GM21360 (cell line): ENCODE measurements around the gene IGF2R.
"Not testable (repeated sequence)": the region's sequence is repeated elsewhere in the genome, so short reads cannot be mapped to it uniquely, and the experiment has no call there.

Source experiments
- ATAC-seq: cut with Tn5 transposase; IDR thresholded peaks from one replicate; pipeline ENCODE4 v1.9.1; 2021; ENCODE audit warnings: mild to moderate bottlenecking, moderate library complexity; ENCODE audit not compliant: unreplicated experiment

The IGF2R gene

GRCh38 chr6:160114536-160114935 is 145.7 kb downstream of the IGF2R start:
- not testable (repeated sequence) for ATAC-seq

- ATAC-seq = no peak
Measured at GRCh38 chr6:160115421-160115820, 146.5 kb downstream of the IGF2R start.

- no peak for ATAC-seq
Measured at GRCh38 chr6:160116411-160116810, 147.5 kb downstream of the IGF2R start.

GRCh38 chr6:160117137-160117536 is 148.3 kb downstream of the IGF2R start:
- no peak for ATAC-seq

GRCh38 chr6:160118620-160119229 is 149.8 kb downstream of the IGF2R start:
- no peak for ATAC-seq

GRCh38 chr6:160120087-160120486 is 151.2 kb downstream of the IGF2R start:
- ATAC-seq = no peak

GRCh38 chr6:160121558-160121957 is 152.7 kb downstream of the IGF2R start, which contains the start of gene SLC22A1:
Gene SLC22A1 (plus strand): TSS chr6:160121815. CDS start chr6:160121936, 121 bp downstream.
- no peak for ATAC-seq

- no peak for ATAC-seq
Measured at GRCh38 chr6:160121981-160122380, 153.1 kb downstream of the IGF2R start.

GRCh38 chr6:160122744-160123143 is 153.9 kb downstream of the IGF2R start:
- ATAC-seq = no peak

- ATAC-seq = no peak
Measured at GRCh38 chr6:160124007-160124406, 155.1 kb downstream of the IGF2R start.

GRCh38 chr6:160124605-160125004 is 155.7 kb downstream of the IGF2R start:
- no peak for ATAC-seq

- not testable (repeated sequence) for ATAC-seq
Measured at GRCh38 chr6:160125105-160125504, 156.2 kb downstream of the IGF2R start.

GRCh38 chr6:160127270-160128124 is 158.6 kb downstream of the IGF2R start:
- ATAC-seq = no peak

GRCh38 chr6:160128125-160128683 is 159.3 kb downstream of the IGF2R start:
- ATAC-seq = no peak

- no peak for ATAC-seq
Measured at GRCh38 chr6:160128879-160129516, 160.1 kb downstream of the IGF2R start.

- no peak for ATAC-seq
Measured at GRCh38 chr6:160129881-160130615, 161.2 kb downstream of the IGF2R start.

GRCh38 chr6:160130729-160131484 is 162.0 kb downstream of the IGF2R start:
- ATAC-seq = no peak

- ATAC-seq = no peak
Measured at GRCh38 chr6:160131636-160132296, 162.9 kb downstream of the IGF2R start.

GRCh38 chr6:160132297-160132637 is 163.4 kb downstream of the IGF2R start:
- no peak for ATAC-seq
